HG02840 (cell line): ENCODE measurements around the gene ENC1.

Experiments used
- ATAC-seq: cut with Tn5 transposase; IDR thresholded peaks from one replicate; pipeline ENCODE4 v1.9.1; 2021; ENCODE audit warnings: mild to moderate bottlenecking, moderate library complexity, moderate number of reproducible peaks; ENCODE audit not compliant: unreplicated experiment, low FRiP score

Gene ENC1

DNA sequence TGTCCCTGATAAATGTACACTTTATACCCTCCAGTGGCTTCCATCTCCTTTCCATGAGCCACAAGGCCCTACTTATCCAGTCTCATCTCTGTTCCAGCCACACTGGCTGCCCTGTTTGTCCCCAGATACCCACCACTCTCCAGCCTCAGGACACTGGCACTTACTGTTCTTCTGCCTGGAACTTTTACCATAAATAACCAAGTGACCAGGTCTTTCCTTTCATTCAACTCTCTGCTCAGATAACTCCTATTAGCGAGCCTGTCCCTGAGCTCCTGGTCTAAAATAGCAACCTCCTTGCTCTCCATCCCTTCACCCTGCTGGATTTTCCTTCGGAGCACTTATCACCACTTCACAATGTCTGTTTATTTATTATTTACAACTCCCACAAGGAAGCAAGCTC, 16.6 kb upstream of the ENC1 start:
- ATAC-seq = no peak

DNA sequence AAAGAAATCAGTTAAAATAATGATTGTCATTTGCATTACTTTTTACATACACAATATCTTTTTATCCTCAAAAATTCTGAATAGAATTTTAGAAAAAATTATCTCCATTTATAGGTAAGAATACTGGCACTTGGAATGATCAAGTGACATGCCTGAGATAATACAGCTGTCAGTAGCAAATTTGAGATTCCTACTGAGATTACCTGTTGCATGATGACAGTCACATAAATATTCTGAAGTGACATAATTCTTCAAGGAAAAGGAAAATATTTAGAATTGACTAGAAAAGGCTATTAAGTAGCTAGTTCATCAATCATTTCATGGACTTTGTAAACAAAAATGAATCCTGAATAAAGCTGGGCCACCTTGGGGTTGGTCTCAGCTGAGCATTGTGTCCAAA, 15.2 kb upstream of the ENC1 start:
- ATAC-seq = no peak

DNA sequence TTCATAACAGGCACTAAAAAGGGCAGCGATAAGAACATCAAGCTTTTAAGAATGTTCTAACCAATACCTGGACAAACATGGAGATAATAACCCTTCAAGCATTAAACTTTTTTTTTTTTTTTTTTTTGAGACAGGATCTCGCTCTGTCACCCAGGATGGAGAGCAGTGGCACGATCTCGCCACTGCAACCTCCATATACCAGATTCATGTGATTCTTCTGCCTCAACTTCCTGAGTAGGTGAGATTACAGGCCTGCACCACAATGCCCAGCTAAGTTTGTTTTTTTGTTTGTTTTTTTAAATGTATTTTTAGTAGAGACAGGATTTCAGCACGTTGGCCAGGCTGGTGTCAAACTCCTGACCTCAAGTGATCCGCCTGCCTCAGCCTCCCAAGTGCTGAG, 14.7 kb upstream of the ENC1 start:
- no peak for ATAC-seq

DNA sequence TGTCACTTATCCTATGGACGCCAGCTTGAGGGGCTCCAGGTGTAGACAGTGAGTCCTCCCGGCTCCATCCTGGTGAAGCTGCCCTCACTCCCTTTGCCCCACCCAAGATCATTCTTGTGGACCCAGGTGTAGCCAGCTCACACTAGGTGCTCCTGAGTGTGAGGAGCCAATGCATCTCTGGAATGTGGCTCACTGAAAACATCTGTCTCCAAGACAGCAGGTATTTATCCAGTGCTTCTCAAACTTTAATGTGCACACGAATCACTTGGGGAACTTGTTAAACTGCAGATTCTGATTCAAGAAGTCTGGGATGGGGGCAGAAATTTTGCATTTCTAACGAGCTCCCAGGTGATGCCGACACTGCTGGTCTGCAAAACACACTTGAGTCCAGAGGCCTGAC, 13.5 kb upstream of the ENC1 start:
- no peak for ATAC-seq

DNA sequence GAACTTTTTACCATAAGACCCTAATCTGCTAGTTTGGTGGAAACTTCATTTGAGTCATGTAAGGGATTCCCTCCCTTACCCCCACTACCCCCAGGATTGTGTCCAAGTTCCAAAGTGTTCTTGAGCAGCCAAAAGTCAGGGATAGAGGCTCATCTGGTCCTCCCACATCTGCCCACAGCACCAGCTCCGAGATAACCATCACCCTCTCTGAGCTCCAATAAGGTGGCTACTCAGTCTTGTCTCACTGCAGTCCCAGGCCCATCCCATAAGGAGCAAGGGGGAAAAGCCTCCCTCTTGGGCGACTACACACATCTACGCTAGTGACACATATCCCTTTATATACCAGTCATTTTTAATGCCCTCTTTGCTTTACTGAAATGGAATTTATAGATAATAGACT, 12.0 kb upstream of the ENC1 start:
- ATAC-seq = no peak

DNA sequence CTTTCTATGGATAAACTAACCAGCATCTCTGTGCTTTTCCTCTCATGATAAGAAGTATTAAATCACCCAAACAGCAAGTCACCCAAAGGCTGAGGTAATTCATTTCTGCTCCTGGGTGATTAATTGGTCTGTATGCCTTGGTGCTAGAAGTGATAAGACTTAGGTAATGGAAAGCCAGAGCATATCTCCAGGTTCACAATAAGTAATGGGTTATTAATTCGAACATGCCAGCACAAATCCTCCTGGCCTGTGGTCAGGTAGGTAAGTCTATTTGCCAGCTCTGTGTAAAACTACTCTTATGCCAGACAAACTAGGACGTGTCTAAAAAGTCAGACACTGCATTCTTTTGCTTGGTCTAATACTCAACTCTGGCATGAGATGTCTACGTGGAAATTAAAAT, 11.2 kb upstream of the ENC1 start:
- ATAC-seq = no peak

DNA sequence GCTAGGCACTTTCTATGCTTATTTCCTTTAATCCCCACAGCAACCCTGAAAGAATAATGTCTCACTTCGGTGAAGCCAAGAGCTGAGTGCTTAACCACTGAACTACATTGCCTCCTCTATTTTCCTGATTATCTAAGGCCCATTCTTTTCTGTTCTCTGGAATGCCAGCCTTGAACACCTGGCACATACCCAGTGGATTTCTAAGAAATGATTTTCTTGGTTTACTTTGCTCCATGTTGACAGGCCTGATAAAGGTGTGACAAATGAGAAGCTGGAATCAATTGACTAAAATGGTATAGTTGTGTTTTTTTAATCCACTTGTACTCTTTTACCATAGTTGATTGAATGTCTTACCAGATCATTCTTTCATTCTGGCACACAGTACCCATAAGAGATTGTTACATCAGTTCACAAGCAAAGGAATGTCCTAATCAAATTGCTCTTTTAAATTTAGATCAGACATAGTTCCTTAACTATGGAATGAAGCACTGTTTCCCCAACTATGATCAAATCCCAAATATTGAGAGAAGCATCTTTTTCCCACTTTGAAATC, 9.0 kb upstream of the ENC1 start:
- ATAC-seq = no peak

DNA sequence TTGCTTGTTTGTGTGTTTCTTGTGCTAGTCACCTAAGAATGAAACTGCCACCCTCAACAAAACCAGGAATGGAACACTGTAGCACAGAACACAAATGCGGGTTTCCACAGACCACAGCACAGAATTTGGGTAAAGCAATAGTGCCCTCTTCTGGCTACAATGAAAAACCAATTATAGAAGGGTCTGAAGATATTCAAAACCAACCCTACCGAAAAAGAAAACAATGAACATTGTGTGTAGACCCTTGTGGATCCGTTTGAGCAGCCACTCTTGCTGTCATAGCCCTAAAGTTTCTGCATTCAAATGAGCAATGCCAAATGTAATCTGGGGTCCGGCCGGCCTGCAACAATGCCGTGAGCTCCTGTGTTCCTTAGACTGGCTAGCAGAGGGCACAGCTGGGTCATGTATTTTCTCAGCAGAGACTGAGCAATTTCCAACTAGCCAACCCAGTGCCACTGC, 8.3 kb upstream of the ENC1 start:
- ATAC-seq = no peak

DNA sequence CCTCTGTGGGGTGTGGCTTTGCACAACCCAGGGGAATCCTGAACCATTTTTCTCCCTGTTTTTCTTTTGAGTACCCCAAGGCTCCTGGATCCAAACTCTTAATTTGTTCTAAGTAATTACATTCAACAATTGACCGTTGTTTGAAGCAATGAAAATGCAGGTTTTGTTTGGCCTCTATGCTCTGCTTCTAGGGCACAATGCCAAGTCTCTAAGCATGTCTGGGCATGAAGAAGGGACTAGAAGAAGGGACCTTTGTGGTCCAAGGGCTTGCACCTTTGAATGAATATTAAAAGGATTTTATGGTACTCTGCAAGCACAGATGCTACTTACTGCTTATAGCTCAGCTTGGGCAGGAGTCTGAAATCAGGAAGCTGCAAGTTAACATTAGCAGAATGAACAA, 6.6 kb upstream of the ENC1 start:
- ATAC-seq = no peak

DNA sequence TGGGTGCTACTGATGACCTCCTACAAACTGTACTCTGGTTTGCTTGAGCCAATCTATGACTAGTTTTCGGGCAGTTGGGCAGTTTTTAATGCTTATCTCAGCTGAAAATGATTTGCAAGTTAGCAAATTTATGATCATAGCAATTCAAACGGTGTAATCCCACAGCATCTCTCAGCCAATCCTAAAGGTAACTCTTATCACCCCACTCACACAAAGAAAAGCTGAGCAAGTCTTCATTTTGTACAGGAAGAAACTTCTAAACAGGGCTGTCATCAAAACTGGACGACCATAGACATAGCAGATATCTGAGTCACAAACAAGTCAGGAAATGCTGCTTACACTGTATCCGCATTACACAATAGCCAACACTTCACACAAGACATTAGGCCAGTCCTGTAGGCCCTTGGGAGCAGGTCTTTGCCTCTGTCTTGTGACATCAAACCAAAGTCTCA, 2.6 kb upstream of the ENC1 start:
- no peak for ATAC-seq

DNA sequence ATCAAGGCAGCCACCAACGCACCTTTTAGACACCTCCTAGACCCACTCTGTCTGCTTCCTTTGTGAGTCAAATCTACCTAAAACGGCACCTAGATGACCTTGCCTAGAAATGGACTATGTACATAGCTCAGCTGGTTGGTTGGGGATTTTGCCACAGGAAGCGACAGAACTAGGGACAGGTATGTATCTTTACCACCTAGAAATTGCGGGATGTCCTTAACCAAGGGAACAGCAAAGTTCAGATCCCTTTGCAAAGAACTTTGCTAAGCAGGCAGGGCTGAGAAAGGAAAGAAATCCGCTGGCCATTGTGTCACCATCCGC, 2.0 kb upstream of the ENC1 start:
- ATAC-seq = no peak

DNA sequence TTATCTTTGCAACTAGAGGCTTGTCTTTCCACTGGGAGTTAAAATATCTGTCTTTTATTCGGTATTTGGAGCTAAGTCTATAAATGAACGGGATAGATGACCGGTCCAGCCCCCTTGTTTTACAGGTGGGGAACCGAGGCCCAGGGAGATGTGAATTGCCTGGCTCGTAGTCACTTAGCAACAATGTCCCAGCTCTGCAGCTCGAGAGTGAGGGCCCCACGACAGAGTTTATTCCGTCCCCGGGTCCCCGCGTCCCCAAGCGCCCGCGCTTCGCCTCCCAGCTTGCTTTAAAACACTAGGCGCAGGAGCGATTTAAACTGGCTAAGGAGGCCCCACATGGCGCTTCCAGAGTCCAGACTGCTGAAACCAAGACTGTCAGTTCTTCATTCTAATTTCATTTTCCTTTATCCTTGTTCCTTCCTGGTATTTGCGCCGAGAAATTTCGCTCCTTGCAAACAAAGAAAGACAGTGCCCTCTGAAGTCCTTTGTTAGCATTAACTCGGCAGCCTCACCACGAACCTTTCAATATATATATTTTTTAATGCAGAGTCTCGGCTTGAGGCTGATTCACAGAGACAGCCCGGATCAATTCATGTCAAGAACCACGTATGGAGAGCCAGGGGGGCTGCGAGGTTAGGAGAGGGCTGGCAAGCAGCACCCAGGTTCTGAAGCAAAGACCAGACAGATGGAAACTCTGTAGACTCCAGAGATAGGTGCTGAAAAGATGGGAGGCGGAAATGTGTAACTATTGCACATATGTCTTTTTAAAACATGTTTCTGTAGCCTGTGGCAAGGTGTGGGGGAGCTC, 1.4 kb upstream of the ENC1 start:
- ATAC-seq = no peak

DNA sequence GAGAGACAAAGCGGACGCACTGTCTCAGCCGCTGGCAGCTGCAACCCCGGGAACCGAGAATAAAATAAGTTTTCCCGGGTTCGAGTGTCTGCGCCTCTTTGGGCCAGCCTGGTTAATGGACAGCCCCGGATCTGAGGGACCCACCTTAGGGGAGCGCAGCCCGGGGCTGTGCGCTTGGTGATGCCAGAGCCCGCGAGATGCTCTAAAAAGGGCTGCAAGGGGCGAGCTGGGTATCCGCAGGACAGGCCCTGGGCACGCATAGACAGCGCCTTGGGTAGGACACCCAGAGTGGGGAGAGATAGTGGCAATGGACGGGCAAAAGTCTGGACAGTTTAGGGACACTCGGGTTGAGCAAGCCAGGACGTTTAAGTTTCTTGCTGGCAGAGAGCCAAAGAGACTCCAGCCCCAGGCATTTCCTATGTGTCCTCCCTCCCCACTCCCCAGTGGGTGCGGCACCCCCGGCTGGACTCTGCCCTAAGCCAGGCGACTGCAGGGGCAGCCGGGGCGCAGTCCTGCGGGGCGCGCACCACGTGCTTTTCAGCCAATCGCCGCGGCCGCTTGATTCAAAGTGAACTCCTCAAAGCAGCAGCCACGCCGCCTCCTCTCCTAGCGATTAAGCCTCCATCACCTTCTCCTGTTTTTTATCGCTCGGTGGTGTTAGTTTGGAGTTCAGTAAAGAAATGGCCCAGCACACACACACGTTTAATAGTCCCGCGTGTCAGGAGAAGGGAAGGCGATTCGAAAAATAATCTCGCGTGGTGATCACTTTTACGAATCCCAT, 616 bp upstream of the ENC1 start:
- ATAC-seq = peak; percentile 16

DNA sequence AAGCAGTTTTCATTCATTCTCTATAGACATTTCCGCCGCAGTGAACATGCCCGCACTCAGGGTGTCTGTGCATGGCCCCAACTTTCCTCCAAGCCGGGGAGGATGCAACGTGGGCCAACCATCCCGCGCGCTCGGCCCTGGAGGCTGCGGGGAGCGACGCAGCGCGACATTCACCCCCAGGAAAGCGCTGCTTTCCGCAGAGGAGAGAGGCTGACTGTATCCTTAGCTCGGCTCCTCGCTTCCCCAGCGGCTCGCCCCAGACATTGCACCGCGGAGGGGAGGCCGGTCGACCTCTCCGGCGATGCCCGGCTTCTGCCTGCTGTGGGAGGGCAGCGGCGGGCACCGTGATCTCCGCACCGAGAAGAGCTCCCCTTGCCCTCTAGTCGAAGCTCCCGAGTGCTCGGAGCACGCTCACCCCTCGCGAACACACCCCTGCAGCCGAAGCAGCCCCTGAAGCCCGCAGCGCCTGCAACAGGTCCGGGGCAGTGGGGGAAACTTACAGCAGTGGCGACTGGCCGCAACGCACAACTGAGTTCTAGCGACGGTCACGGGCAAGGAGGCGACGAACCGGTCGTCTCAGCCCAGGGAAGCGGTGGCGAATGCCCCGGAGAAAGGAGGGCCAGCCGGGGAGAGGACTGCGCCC, 600 bp downstream of the ENC1 start:
- peak; percentile 22 for ATAC-seq

DNA sequence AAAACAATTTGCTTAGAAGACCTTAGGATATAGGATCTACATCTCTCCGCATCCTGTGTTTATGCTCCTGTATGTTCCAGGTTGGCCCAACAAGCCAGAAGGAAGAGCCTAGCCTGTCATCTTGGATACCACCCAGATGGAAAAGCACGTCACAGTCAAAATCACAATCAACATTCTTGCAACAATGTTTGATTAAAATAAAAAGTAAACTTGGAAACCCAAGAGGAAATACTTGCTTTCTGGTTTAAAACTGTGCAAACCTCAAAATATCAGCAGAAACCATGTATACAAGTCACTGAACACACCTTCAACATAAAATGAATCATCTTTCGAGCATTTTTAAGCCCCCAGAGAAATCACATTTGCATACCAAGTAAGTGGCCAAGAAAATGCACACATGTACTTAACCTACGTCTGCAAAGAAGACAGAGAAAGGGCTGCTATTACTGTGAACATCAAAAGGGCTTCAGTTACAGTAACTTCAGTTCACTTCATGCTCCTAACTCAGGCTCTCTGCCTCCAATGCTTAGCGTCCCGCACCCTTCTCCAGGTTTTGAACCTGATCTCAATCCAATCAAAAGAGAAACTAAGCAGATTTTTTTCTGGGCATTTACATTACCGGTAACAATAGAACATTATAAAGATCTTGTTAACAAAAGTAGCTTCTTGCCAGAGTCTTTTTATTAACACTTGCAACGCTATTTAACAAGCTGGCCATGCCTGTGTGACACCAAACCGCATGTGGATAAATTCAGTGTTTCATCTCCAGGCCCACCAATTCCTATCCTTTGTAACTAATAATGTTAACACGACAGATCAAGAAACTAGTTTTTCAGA, 1.3 kb downstream of the ENC1 start:
- ATAC-seq = peak; percentile 32

DNA sequence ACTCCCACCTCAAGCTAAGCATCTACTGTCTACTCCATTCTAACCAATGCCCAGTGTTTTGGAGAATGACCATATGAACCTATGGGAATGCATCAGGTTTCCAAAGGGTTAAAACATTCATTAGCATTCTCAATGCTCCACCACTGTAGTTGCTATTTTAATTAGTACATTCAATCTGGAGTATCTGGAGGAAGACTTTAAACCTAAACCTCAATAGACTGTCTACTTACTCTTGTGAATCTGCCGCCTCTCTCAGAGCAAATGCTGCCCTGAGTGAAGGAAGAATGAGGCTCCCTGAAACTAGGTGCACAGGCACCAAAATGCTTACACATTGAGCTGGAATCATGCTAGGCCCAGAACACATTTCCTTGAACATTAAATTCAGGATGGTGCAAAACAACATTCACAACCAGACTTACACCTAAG, 2.0 kb downstream of the ENC1 start:
- ATAC-seq = no peak

DNA sequence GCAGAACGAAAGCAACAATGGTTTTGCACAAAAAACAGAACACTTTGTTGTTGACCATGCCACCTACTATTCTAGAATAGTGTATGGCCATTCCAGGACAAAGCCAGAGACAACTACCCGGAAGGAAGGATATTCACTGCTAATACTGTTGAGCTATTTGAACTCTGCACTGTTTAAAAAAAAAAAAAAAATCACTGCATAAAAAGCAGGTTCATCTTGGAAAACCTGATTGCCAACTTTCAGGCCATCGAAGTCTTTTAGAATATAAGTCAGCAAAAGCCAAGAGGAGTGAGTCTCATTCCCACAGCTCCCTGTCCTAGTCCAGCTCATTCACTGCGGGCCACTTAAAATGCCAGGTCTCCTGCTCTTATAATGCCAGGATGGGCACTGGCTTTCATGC, 4.0 kb downstream of the ENC1 start:
- ATAC-seq = no peak

DNA sequence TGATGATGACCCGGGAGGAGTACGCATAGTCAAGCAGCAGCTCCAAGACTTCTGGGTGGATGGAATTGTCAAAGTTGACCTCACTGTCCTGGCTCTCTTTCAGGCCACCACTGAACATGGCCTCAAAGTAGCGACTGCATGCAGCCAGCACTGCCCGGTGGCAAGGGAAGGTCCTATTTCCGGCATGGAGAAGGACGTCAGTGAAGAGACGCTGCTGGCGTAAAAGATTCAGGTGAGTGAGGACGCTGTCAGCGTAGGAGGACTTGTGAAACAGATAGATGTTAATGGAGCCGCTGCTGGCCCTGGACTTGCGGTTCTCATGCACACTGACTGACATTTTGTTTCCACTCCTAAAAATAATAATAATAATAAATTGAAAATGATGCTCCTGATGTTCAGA, 4.4 kb downstream of the ENC1 start:
- no peak for ATAC-seq

DNA sequence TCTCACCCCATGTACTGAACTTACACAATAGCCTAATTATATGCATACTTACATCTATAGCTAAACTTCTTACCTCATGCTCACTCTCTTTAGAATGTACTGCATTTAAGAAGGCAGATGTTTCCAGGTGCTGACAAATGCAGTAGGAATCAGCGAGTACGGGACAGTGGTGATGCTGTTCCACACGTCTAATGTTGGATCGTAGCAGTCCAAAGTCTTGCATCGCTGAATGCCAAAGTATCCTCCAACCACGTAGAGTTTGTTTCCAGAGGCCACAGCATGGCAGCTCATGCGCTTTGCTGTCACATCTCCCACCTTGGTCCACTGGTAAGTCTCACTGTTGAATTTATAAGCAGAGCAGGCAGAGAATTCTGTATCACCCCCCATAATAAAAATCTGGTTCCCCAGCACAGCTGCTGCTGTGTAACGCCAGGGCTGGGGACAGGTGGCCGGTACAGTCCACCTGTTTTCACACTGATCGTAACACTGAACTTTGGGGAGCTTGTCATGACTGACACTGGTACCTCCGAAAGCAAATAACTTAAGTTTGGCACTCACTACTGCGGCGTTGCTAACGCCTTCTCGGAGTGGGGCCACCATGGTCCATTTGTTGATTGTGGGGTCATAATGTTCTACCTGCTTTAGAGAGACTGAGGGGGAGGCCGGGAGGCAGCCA, 5.8 kb downstream of the ENC1 start:
- ATAC-seq = no peak

DNA sequence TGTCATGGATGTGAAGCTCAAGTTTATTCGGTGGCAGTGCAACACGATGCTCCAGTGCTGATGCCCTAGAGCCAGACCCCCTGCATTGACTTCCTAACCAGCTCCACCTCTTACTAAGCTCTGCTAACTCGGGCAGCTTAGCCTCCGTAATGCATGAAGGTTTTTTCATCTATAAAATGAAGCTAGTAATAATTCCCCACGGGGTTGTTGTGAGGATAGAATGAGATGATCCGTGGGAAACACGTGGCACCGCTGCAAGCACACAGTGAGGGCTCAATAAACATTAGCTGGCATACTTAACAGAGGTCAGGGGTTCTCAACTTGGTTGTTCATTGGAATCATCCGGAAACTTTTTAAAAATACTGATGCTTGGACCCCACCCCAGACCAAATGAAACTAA, 6.8 kb downstream of the ENC1 start:
- no peak for ATAC-seq
